Renal pelvis (tissue), 4 donors: ENCODE data around the gene TMEM86A. TPM values are rescaled to one million over a fixed set of nuclear protein-coding genes. Genes with fewer than 3 reads are reported as not detected.

Experiments used
- DNase-seq: peaks from one replicate; pipeline ENCODE4 v3.0.0-alpha.2; 2013
- polyA plus RNA-seq, 3 donors: library from polyadenylated mRNA; unstranded; fragments of 120-200 nt; gene quantifications; one replicate each; pipeline ENCODE4 v1.2.1, GENCODE V29; 2013; ENCODE audit not compliant: insufficient read length in 3 of 3

TMEM86A gene
- polyA plus RNA-seq, 3 donors, result 8.6 to 9.6 (median 8.8) TPM

GRCh38 chr11:18749681-18750319, 51.2 kb downstream of the TMEM86A start:
- DNase-seq, result no peak

- DNase-seq, result no peak
Observed at GRCh38 chr11:18750944-18751343, 52.4 kb downstream of the TMEM86A start.

- no peak for DNase-seq
Observed at GRCh38 chr11:18752502-18752901, 53.9 kb downstream of the TMEM86A start.

- DNase-seq, result no peak
Observed at GRCh38 chr11:18754308-18754707, 55.7 kb downstream of the TMEM86A start.

Other genes starting within 250 kb of the TMEM86A start
- 1 to 10 TPM in 2 of 3 donors, under 1 TPM in 1; 0.67 to 1.5 (median 1.5) TPM for gene LDHAL6A, start 242.9 kb upstream of the TMEM86A start, polyA plus RNA-seq
- gene TSG101, start 171.8 kb upstream of the TMEM86A start, polyA plus RNA-seq, result 100 to 1,000 TPM; 138 to 179 (median 162) TPM
- 10 to 100 TPM; 15.0 to 25.9 (median 17.9) TPM for gene UEVLD, start 110.0 kb upstream of the TMEM86A start, polyA plus RNA-seq
- 10 to 100 TPM in 2 of 3 donors, 1 to 10 TPM in 1; 5.7 to 17.3 (median 15.4) TPM for gene MISFA, start 99.0 kb upstream of the TMEM86A start, polyA plus RNA-seq
- 10 to 100 TPM; 21.7 to 24.5 (median 22.8) TPM for gene SPTY2D1, start 64.4 kb upstream of the TMEM86A start, polyA plus RNA-seq
- 1 to 10 TPM; 2.4 to 3.4 (median 3.1) TPM for gene IGSF22, start 27.4 kb downstream of the TMEM86A start, polyA plus RNA-seq
- 1 to 10 TPM in 1 of 3 donors, under 1 TPM in 2; 0.46 to 1.3 (median 0.58) TPM for gene PTPN5, start 93.0 kb downstream of the TMEM86A start, polyA plus RNA-seq
- not detected for gene MRGPRX1, start 240.6 kb downstream of the TMEM86A start, polyA plus RNA-seq